SH-SY5Y (cell line): ENCODE measurements around the gene CNTN2.

ENCODE experiments used
- GATA2 ChIP-seq: IDR thresholded peaks from 2 replicates; pipeline ENCODE4 v1.6.1; 2011; ENCODE audit warnings: mild to moderate bottlenecking, low read depth, low read length
- GATA3 ChIP-seq: IDR thresholded peaks from 2 replicates; pipeline ENCODE4 v1.6.1; 2011; ENCODE audit warnings: low read depth, mild to moderate bottlenecking, low read length, moderate library complexity

The CNTN2 gene

DNA sequence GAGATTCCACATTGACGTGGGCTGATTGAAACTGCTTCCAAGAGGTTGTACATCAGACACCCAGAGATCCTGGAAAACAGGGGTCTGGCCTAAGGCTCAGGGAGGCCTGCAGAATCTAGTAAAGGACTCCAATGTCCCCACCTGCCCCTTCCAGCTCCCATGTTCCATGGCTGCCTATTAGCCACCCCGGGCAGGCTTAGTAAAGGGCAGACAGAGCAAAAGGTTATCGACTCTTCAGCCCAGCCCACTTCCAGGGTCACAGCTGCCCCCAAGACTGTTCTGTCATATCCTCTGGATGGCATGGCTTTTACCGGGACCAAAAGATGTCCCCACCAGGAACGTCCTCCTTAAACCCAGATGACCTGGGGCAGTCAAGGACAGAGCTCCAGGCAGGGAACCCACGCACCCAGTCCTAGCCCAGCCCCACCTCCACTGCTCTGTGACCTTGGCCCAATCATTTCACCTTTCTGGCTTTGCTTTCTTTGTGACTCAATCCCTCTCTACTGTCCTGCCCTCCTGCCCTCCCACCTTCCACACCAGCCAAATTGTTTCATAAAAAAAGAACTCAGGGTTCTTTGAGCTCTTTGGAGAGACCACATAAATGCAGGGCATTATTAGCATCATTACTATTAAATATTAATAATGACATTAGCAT is 4.8 kb upstream of the CNTN2 start:
- TF ChIP-seq GATA2 (no peak), GATA3 (no peak)

DNA sequence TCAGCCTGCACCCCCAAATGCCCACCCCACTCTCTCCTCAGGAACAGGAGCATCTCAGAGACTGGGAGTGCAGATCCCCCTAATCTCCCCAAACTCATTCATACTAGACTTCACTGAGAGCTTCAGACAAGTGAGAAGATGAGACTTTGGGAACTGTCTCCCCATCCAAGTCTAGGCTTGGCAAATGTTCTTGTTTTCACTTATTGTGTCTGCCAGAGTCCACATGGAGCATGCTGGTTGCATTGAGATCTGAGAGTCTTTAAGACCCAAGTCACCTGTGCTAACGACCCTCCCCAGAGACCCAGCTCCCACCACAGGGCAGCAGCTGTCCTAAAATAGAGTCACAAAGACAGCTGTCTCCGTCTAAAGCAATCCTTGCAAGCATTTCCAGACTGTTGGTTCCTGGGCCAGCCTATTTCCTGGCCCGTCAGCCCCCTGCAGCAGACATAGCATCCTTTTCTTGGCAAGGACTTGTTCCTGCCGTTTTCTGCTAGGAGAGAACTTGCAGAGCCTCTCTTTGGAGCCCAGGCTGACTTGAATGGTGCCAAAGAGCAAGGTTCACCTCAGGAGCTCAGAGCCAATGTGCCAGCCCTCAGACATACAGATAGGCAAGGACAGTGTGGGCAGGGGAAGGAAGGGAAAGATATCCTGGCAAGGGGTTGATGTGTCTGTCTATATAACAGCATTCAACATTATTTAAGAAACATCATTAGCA is 1.9 kb upstream of the CNTN2 start:
- no peak for TF ChIP-seq GATA3
- no peak for TF ChIP-seq GATA2

- TF ChIP-seq GATA3 (no peak), GATA2 (no peak)
Observed at GRCh38 chr1:205041998-205042910, 758 bp upstream of the CNTN2 start.

GRCh38 chr1:205043866-205044265 is 854 bp downstream of the CNTN2 start:
- TF ChIP-seq GATA3 (no peak), GATA2 (no peak)

DNA sequence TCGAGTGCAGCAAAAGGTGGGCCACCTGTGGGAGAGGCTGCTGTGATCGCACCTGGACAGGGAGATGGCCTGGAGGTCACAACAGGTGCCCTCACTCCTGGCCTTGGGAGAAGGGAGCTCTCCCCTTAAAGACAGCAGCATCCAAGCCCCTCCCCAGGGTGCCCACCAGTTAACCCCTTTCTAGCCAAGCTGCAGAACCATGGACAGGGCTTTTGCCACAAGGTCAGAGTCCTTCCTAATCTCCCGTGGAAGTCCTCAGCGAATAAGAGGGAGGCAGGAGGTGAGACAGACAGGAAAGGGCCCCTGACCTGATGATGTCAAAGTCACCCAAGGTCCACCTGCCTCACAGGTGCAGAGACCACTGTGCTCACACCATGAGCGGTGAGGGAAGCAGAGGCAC is 1.7 kb downstream of the CNTN2 start:
- TF ChIP-seq GATA2 (no peak), GATA3 (no peak)

GRCh38 chr1:205045146-205045545 is 2.1 kb downstream of the CNTN2 start:
- TF ChIP-seq GATA3 (no peak), GATA2 (no peak)

GRCh38 chr1:205046870-205047269 is 3.9 kb downstream of the CNTN2 start:
- TF ChIP-seq GATA3, result no peak
- no peak for TF ChIP-seq GATA2

GRCh38 chr1:205047764-205048231 is 4.8 kb downstream of the CNTN2 start:
- TF ChIP-seq GATA2 (no peak), GATA3 (no peak)

GRCh38 chr1:205048382-205048781 is 5.4 kb downstream of the CNTN2 start:
- TF ChIP-seq GATA2 (no peak), GATA3 (no peak)

- no peak for TF ChIP-seq GATA3
- no peak for TF ChIP-seq GATA2
Observed at GRCh38 chr1:205049479-205049878, 6.5 kb downstream of the CNTN2 start.

DNA sequence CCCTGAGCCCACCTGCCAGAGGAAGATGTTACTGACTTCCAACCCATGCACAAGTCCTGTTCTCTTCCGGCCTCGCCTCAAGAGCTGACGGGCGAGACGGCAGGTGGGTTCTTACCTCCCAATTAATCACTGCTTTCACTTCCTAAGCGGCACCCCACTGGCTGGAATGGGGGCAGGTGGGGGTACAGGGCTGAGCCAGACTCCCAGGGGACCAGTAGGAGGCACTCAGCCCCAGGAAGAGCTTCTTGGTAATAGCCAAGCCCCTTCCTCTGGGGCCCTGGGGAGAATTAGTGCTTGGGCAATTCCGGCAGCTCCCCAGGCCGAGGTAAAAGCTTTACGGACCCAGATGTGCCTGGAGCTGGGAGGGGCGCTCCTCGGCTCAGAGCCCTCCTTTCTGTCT is 9.7 kb downstream of the CNTN2 start:
- TF ChIP-seq GATA3, result no peak
- no peak for TF ChIP-seq GATA2

DNA sequence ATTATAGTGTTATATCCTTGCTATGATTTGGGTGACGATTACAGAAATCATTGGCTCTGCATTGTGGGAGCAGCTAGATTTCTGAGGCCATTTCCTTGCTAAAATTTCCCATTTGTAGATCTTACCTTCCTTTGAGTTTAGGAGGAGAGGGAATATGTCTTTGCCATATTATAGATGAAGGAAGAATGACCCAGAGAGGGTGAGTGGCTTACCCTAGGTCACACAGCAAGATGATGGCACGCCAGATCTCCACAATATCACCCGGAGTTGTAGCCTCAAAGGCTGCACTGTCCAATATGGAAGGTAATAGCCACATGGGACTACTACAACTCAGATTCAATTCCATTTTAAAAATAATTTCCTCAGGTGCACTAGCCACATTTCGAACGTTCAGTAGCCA is 10.3 kb downstream of the CNTN2 start:
- no peak for TF ChIP-seq GATA3
- TF ChIP-seq GATA2, result no peak

GRCh38 chr1:205054013-205054412 is 11.0 kb downstream of the CNTN2 start:
- TF ChIP-seq GATA3 (no peak), GATA2 (no peak)

DNA sequence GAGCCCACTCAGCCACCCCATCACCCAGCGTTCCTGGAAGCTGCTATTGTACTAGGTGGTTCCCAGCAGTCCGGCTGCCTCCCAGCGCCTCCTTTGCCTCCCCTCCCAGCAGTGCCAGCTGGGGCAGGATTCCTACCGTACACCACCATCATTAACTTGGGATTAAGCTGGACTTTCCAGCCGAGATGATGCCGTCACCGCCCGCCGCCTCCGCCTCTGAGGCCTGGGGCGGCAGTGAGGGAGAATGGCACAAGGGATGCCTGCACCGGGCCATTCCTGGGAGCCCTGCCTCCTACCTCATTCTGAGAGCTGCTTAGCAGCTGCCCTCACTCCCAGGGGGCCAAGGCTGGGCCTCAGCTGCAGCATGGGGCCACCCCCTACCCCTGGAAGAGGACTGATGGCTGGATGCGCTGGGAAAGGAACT is 13.2 kb downstream of the CNTN2 start:
- TF ChIP-seq GATA2, result no peak
- no peak for TF ChIP-seq GATA3
